HEK293 (cell line): ENCODE results near the gene LPO.

Experiments
- CTCF ChIA-PET: fragments of 350-600 bp; formaldehyde crosslinking; extraction: SDS; loops from one replicate; lab custom pipeline; 2021; ENCODE audit warnings: antibody characterized with exemption; lab: Yijun Ruan, JAX
- POLR2A ChIA-PET: fragments of 300-600 bp; formaldehyde crosslinking; extraction: SDS; loops from one replicate; lab custom pipeline; 2020; ENCODE audit warnings: antibody characterized with exemption, inconsistent platforms; lab: Yijun Ruan, JAX
- H3K27ac ChIP-seq: fragments of 200-500 bp; sonication (Bioruptor generic); 2 replicates; pipeline ENCODE4 v1.5.1; 2014; ENCODE audit warnings: low read depth, low read length, control low read depth, inconsistent platforms; ENCODE audit errors: extremely low read depth
- H3K36me3 ChIP-seq, 2 experiments: fragments of 200-500 bp in 1 of 2; sonication (Bioruptor generic) in 1 of 2; 1 replicate in 1 of 2; 2 replicates in 1 of 2; pipeline ENCODE4 v1.5.1; 2014 to 2017; ENCODE audit warnings: inconsistent platforms in 2 of 2, low read length in 2 of 2; ENCODE audit not compliant: control insufficient read depth in 2 of 2, insufficient read depth in 1 of 2
- H3K4me1 ChIP-seq: fragments of 200-500 bp; sonication (Bioruptor generic); 2 replicates; pipeline ENCODE4 v1.5.1; 2014; ENCODE audit warnings: mild to moderate bottlenecking, low read length, inconsistent platforms; ENCODE audit not compliant: control insufficient read depth, insufficient read depth
- H3K4me3 ChIP-seq: 2 replicates; pipeline ENCODE4 v1.5.1; 2011; ENCODE audit warnings: low read depth, mild to moderate bottlenecking, control low read depth, low read length, moderate library complexity
- H3K9me3 ChIP-seq: fragments of 200-500 bp; sonication (Bioruptor generic); 2 replicates; pipeline ENCODE4 v1.5.1; 2014; ENCODE audit warnings: low read depth, low read length, inconsistent platforms; ENCODE audit not compliant: control insufficient read depth, insufficient read depth
- FEZF1 ChIP-seq: fragments of 450-650 bp; formaldehyde crosslinking; IDR thresholded peaks from 2 replicates; pipeline ENCODE4 v1.5.1; 2016; ENCODE audit warnings: missing biosample characterization, missing genetic modification characterization
- GLI4 ChIP-seq: fragments of 450-650 bp; formaldehyde crosslinking; IDR thresholded peaks from 2 replicates; pipeline ENCODE4 v1.5.1; 2016; ENCODE audit warnings: missing biosample characterization, missing genetic modification characterization
- MEIS1 ChIP-seq: sonication (generic); formaldehyde crosslinking; IDR thresholded peaks from 2 replicates; pipeline ENCODE4 v1.8.1; 2022; ENCODE audit warnings: missing genetic modification reagents, mild to moderate bottlenecking, borderline replicate concordance
- PBX3 ChIP-seq: sonication (generic); formaldehyde crosslinking; IDR thresholded peaks from 2 replicates; pipeline ENCODE4 v1.8.1; 2022; ENCODE audit warnings: mild to moderate bottlenecking, moderate library complexity, missing genetic modification reagents
- SALL2 ChIP-seq: fragments of 450-650 bp; formaldehyde crosslinking; IDR thresholded peaks from 2 replicates; pipeline ENCODE4 v1.5.0; 2017; ENCODE audit warnings: missing biosample characterization, mild to moderate bottlenecking, missing genetic modification characterization, borderline replicate concordance
- TCF7L2 ChIP-seq: IDR thresholded peaks from 2 replicates; pipeline ENCODE4 v1.6.1; 2011; ENCODE audit warnings: low read depth, mild to moderate bottlenecking, inconsistent platforms, low read length, moderate library complexity, borderline replicate concordance
- YY1 ChIP-seq: fragments of 450-650 bp; formaldehyde crosslinking; IDR thresholded peaks from 2 replicates; pipeline ENCODE4 v1.5.1; 2018; ENCODE audit warnings: missing biosample characterization, missing genetic modification characterization
- ZBTB10 ChIP-seq: fragments of 450-650 bp; formaldehyde crosslinking; IDR thresholded peaks from 2 replicates; pipeline ENCODE4 v1.5.1; 2016; ENCODE audit warnings: missing biosample characterization, missing genetic modification characterization
- ZBTB26 ChIP-seq: fragments of 450-650 bp; formaldehyde crosslinking; optimal IDR thresholded peaks from 2 replicates; pipeline ENCODE3; 2016; ENCODE audit warnings: missing biosample characterization, mild to moderate bottlenecking, missing genetic modification characterization
- ZNF148 ChIP-seq: fragments of 450-650 bp; formaldehyde crosslinking; IDR thresholded peaks from 2 replicates; pipeline ENCODE4 v1.5.0; 2017; ENCODE audit warnings: missing biosample characterization, missing genetic modification characterization, borderline replicate concordance
- ZNF274 ChIP-seq, 2 experiments: fragments of 200-500 bp in 1 of 2; fragments of 450-650 bp in 1 of 2; sonication (Bioruptor generic) in 1 of 2; formaldehyde crosslinking in 1 of 2; IDR thresholded peaks; 2 replicates each; pipeline versions ENCODE4 v1.5.1 to v1.6.1; 2014 to 2016; ENCODE audit warnings: borderline replicate concordance in 1 of 2, inconsistent platforms in 1 of 2, low read length in 1 of 2, missing biosample characterization in 1 of 2, missing genetic modification characterization in 1 of 2
- ZNF280D ChIP-seq: fragments of 450-650 bp; formaldehyde crosslinking; IDR thresholded peaks from 2 replicates; pipeline ENCODE4 v1.5.1; 2016; ENCODE audit warnings: missing biosample characterization, missing genetic modification characterization
- ZNF426 ChIP-seq: fragments of 450-650 bp; formaldehyde crosslinking; IDR thresholded peaks from 2 replicates; pipeline ENCODE4 v1.5.1; 2017; ENCODE audit warnings: missing biosample characterization, missing genetic modification characterization, mild to moderate bottlenecking, inconsistent platforms, moderate library complexity
- ZNF473 ChIP-seq: fragments of 450-650 bp; formaldehyde crosslinking; IDR thresholded peaks from 2 replicates; pipeline ENCODE4 v1.5.1; 2017; ENCODE audit warnings: missing biosample characterization, missing genetic modification characterization
- ZNF548 ChIP-seq: fragments of 450-650 bp; formaldehyde crosslinking; IDR thresholded peaks from 2 replicates; pipeline ENCODE4 v1.5.1; 2016; ENCODE audit warnings: missing biosample characterization, missing genetic modification characterization
- ZNF585B ChIP-seq: fragments of 450-650 bp; formaldehyde crosslinking; IDR thresholded peaks from 2 replicates; pipeline ENCODE4 v1.5.1; 2016; ENCODE audit warnings: missing biosample characterization, missing genetic modification characterization
- ZNF658 ChIP-seq: fragments of 450-650 bp; formaldehyde crosslinking; IDR thresholded peaks from 2 replicates; pipeline ENCODE4; 2016; ENCODE audit warnings: missing biosample characterization, missing genetic modification characterization
- ZNF677 ChIP-seq: fragments of 450-650 bp; IDR thresholded peaks from 2 replicates; pipeline ENCODE4 v1.5.0; 2018; ENCODE audit warnings: missing biosample characterization, mild to moderate bottlenecking, missing genetic modification characterization, moderate library complexity
- ZNF747 ChIP-seq: fragments of 450-650 bp; formaldehyde crosslinking; IDR thresholded peaks from 2 replicates; pipeline ENCODE4 v1.5.1; 2016; ENCODE audit warnings: missing biosample characterization, missing genetic modification characterization
- ZNF776 ChIP-seq: fragments of 450-650 bp; formaldehyde crosslinking; IDR thresholded peaks from 2 replicates; pipeline ENCODE4 v1.5.0; 2017; ENCODE audit warnings: missing biosample characterization, missing genetic modification characterization, borderline replicate concordance

The LPO gene

GRCh38 chr17:58247511-58248363 lies 9.4 kb downstream of the LPO start (continued):
- TF ChIP-seq PBX3 (CRISPR knock-in tag) (no peak), ZNF148 (tag by site-specific recombination) (no peak), ZBTB26 (tag by site-specific recombination) (no peak), ZBTB10 (tag by site-specific recombination) (no peak), ZNF274 (IDR thresholded peaks at IDR 0.05; ENCODE audit: low read length) (no peak), ZNF274 (tag by site-specific recombination; IDR thresholded peaks at IDR 0.05; ENCODE audit: borderline replicate concordance) (no peak), ZNF548 (tag by site-specific recombination) (no peak), FEZF1 (tag by site-specific recombination) (no peak)

GRCh38 chr17:58248955-58249269 lies 10.5 kb downstream of the LPO start:
- no peak overlapping the region for H3K27ac ChIP-seq
- POLR2A ChIA-PET: interaction anchor here (0.9 kb wide), 1 partner anchor 409 kb away, joined by 4 read pairs; no protein-coding TSS in a partner anchor
- H3K9me3 ChIP-seq: no peaks in the 10 kb centered on the region
- H3K4me3 ChIP-seq: no peak overlapping the region
- H3K4me1 ChIP-seq: no peaks in the 10 kb centered on the region
- CTCF ChIA-PET: interaction anchor here (0.7 to 4.2 kb wide), 11 partner anchors 10 to 211 kb away, joined by 3 to 32 read pairs (median 8); partner anchors contain the start of genes LPO and MKS1
- H3K36me3 ChIP-seq: no peaks in the 10 kb centered on the region
- TF ChIP-seq ZNF585B: no peak
- TF ChIP-seq FEZF1 (tag by site-specific recombination): no peak
- TF ChIP-seq ZNF747: no peak
- no peak for TF ChIP-seq ZNF280D (tag by site-specific recombination)
- no peak for TF ChIP-seq TCF7L2
- no peak for TF ChIP-seq ZNF677 (tag by site-specific recombination)
- TF ChIP-seq ZNF658 (tag by site-specific recombination): no peak
- no peak for TF ChIP-seq SALL2 (tag by site-specific recombination)
- no peak for TF ChIP-seq ZNF776 (tag by site-specific recombination)
- TF ChIP-seq MEIS1 (CRISPR knock-in tag): no peak
- no peak for TF ChIP-seq GLI4
- no peak for TF ChIP-seq ZNF426 (tag by site-specific recombination)
- no peak for TF ChIP-seq ZNF473 (tag by site-specific recombination)
- TF ChIP-seq YY1 (tag by site-specific recombination): no peak
